ENCODE data around the gene TTYH2.

TTYH2 gene

GRCh38 chr17:74297941-74298340 lies 84.6 kb downstream of the TTYH2 start:
- peak; percentile 68 for DNase-seq

- DNase-seq = no peak
Measured at GRCh38 chr17:74298778-74299177, 85.4 kb downstream of the TTYH2 start.

GRCh38 chr17:74299226-74300009 lies 86.0 kb downstream of the TTYH2 start:
- no peak for DNase-seq

GRCh38 chr17:74303305-74303704 lies 89.9 kb downstream of the TTYH2 start:
- DNase-seq = no peak

GRCh38 chr17:74304184-74304583 lies 90.8 kb downstream of the TTYH2 start:
- DNase-seq = no peak

- no peak for DNase-seq
Measured at GRCh38 chr17:74305865-74306654, 92.7 kb downstream of the TTYH2 start.

- DNase-seq = no peak
Measured at GRCh38 chr17:74307984-74308773, 94.8 kb downstream of the TTYH2 start.

- no peak for DNase-seq
Measured at GRCh38 chr17:74309902-74310301, 96.5 kb downstream of the TTYH2 start.

Measured in activated effector memory CD4-positive, alpha-beta T cell treated with anti-CD3 and anti-CD28 coated beads, Interleukin-2, amount 50 U/mL, for 16 hours (primary cell).